Measurements from ENCODE around the gene ZNF235.
"Not testable (repeated sequence)": the region's sequence is repeated elsewhere in the genome, so short reads cannot be mapped to it uniquely, and the experiment has no call there.

ZNF235 gene

GRCh38 chr19:44258136-44258535 is 46.7 kb downstream of the ZNF235 start:
- in situ Hi-C loops (cut with MboI; ENCODE audit: low sequenced_read_pairs): no loop called here

- in situ Hi-C loops (cut with MboI; ENCODE audit: low sequenced_read_pairs): no loop called here
These were observed 49.0 kb downstream of the ZNF235 start for GRCh38 chr19:44255705-44256411.

GRCh38 chr19:44254496-44254895 is 50.3 kb downstream of the ZNF235 start:
- in situ Hi-C loops (cut with MboI; ENCODE audit: low sequenced_read_pairs): no loop called here

- in situ Hi-C loops (cut with MboI; ENCODE audit: low sequenced_read_pairs): not testable (repeated sequence)
These were observed 51.4 kb downstream of the ZNF235 start for GRCh38 chr19:44253392-44253791.

- in situ Hi-C loops (cut with MboI; ENCODE audit: low sequenced_read_pairs): not testable (repeated sequence)
These were observed 52.5 kb downstream of the ZNF235 start for GRCh38 chr19:44252332-44252731.

- in situ Hi-C loops (cut with MboI; ENCODE audit: low sequenced_read_pairs): no loop called here
These were observed 68.4 kb downstream of the ZNF235 start for GRCh38 chr19:44236384-44236783.

All from HL-60/S4 (cell line).